Ovary (tissue), 9 donors: ENCODE measurements around the gene ARHGAP21. TPM values are rescaled to one million over a fixed set of nuclear protein-coding genes. Genes with fewer than 3 reads are reported as not detected.

ENCODE experiments used
- DNase-seq, 5 donors: peaks; one replicate each; pipeline ENCODE4 v3.0.0-alpha.2; 2019 to 2020
- H3K27ac ChIP-seq, 2 donors: fragments of 200-600 bp; one replicate each; pipeline versions ENCODE4 v1.5.1 to v1.8.0; 2019 to 2022
- H3K27me3 ChIP-seq: fragments of 200-600 bp; one replicate; pipeline ENCODE4 v1.8.0; 2022
- H3K36me3 ChIP-seq: fragments of 200-600 bp; sonication (generic); one replicate; pipeline ENCODE4 v1.5.1; 2019
- H3K4me1 ChIP-seq: one replicate; pipeline ENCODE4 v1.8.1; 2013; ENCODE audit warnings: mild to moderate bottlenecking, moderate library complexity; ENCODE audit not compliant: insufficient read depth
- H3K4me3 ChIP-seq: fragments of 200-600 bp; sonication (generic); one replicate; pipeline ENCODE4 v1.5.1; 2017
- H3K9me3 ChIP-seq, 2 donors: fragments of 200-600 bp in 1 of 2; sonication (generic) in 1 of 2; one replicate each; pipeline versions ENCODE4 v1.5.1 to v1.8.1; 2013 to 2019; ENCODE audit warnings: mild to moderate bottlenecking in 1 of 2, moderate library complexity in 1 of 2
- EP300 ChIP-seq: sonication (generic); formaldehyde crosslinking; IDR thresholded peaks from one replicate; pipeline ENCODE4 v1.6.1; 2017; ENCODE audit warnings: antibody characterized with exemption
- POLR2A ChIP-seq: fragments of 450-650 bp; IDR thresholded peaks from one replicate; pipeline ENCODE4 v1.6.1; 2017; ENCODE audit warnings: antibody characterized with exemption, mild to moderate bottlenecking, moderate library complexity
- WGBS, 3 donors: extraction: QIAGEN DNeasy Blood & Tissue Kit in 1 of 3; methylation state at CpG; one replicate each; pipeline versions ENCODE4 v1.1.5 to v1.1.7; 2013 to 2017; 5-methylcytosine and 5-hydroxymethylcytosine counted together
- intact Hi-C, 4 donors: fragments of 100-400 bp; cut with DNase I; formaldehyde crosslinking; loops; one replicate each; pipeline versions ENCODE4 v1.11.0 to v1.15.1; 2022 to 2023
- polyA plus RNA-seq, 2 donors: library from polyadenylated mRNA; stranded (reverse); fragments of 200-250 nt in 1 of 2; fragments of 350-450 nt in 1 of 2; fragmentation: Illumina TruSeq in 1 of 2; extraction: RNeasy Lipid Tissue Mini Kit (QIAGEN cat#74804) in 1 of 2; gene quantifications; one replicate each; pipeline ENCODE4 v1.2.3, GENCODE V29; 2013 to 2014
- total RNA-seq, 7 donors: library from RNA; depleted of rRNA in 2 of 7; stranded (reverse); fragments of >200 nt in 2 of 7; fragmentation: NEBNext Ultra II Directional in 3 of 7; extraction: Animal tissue kit (Norgen Biotek cat#: 25700) in 3 of 7; gene quantifications; one replicate each; pipeline versions ENCODE4 v1.1.0 to v1.2.4, GENCODE V29; 2016 to 2023
- TF ChIP-seq, protein P1 (sequence below), 3 donors: fragments of 450-650 bp in 2 of 3; fragments of 200-600 bp in 1 of 3; IDR thresholded peaks; one replicate each; pipeline versions ENCODE4 v1.5.1 to v1.8.0; 2016 to 2022; ENCODE audit warnings: antibody characterized with exemption in 3 of 3, mild to moderate bottlenecking in 1 of 3
- donor health status: DM: no; HTN: no; CAD: no; lungs with moderate emphysema.
- donor health status: DM: no; HTN: no; CAD: no.
- donor health status: Bipolar disorder and iron deficiency.
- donor health status: DM: yes; HTN: yes; CAD: no.
- donor health status: DM: no; HTN: no; CAD: no.
- donor health status: DM: yes; HTN: yes; CAD: no.

ARHGAP21 gene
- total and polyA plus RNA-seq, 9 donors: 36.3 to 166 (median 82.6) TPM

- Histone ChIP-seq H3K4me1 (no peaks in the 10 kb centered on the region), H3K27ac (peak overlapping the region; percentile 94 to 98), H3K4me3 (peak overlapping the region; percentile 65), H3K27me3 (no peaks in the 10 kb centered on the region), H3K36me3 (no peaks in the 10 kb centered on the region), H3K9me3 (no peaks in the 10 kb centered on the region)
- DNase-seq: peak; percentile 97 to 98 (median 97)
- 2% methylated on average over 48 to 52 of the region's 52 CpGs for WGBS, 3 donors
- intact Hi-C loops: loop anchor here in 3 of 4 donors (5.0 to 10.0 kb wide), 2 partner anchors 228 to 230 kb away; partner anchors contain the start of gene PRTFDC1 (in 3 of the 3)
- TF ChIP-seq POLR2A (peak; percentile 86), EP300 (no peak)
- TF ChIP-seq, protein P1, sequence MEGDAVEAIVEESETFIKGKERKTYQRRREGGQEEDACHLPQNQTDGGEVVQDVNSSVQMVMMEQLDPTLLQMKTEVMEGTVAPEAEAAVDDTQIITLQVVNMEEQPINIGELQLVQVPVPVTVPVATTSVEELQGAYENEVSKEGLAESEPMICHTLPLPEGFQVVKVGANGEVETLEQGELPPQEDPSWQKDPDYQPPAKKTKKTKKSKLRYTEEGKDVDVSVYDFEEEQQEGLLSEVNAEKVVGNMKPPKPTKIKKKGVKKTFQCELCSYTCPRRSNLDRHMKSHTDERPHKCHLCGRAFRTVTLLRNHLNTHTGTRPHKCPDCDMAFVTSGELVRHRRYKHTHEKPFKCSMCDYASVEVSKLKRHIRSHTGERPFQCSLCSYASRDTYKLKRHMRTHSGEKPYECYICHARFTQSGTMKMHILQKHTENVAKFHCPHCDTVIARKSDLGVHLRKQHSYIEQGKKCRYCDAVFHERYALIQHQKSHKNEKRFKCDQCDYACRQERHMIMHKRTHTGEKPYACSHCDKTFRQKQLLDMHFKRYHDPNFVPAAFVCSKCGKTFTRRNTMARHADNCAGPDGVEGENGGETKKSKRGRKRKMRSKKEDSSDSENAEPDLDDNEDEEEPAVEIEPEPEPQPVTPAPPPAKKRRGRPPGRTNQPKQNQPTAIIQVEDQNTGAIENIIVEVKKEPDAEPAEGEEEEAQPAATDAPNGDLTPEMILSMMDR (IDR thresholded peaks at IDR 0.05): peak in 1 of 3 donors; percentile 9
These were observed 918 bp upstream of the ARHGAP21 start for GRCh38 chr10:24724381-24725228.

DNA sequence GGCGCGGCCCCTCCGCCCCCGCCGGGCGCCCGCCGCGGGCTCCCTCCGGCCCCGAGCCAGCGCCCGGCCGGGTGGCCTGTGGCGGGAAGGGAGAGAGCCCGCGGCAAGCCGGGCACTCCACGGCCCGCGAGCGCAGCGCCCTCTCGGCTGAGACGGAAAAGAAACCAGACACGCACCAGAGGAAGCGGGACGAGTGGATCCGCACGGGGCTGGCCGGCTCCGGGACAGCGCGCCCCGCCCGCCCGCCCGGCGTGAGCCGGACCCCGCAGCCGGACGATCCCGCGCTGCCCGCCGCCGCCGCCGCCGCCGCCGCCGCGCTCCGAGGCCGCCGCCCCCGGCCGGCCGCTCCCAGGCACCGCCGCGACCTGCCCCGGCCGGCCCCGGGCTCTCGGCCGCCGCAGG, 300 bp downstream of the ARHGAP21 start:
- peak in 3 of 5 donors; percentile 39 to 71 (median 58) for DNase-seq
- Histone ChIP-seq H3K4me1 (no peaks in the 10 kb centered on the region), H3K27me3 (no peaks in the 10 kb centered on the region), H3K27ac (peak overlapping the region; percentile 98), H3K36me3 (no peaks in the 10 kb centered on the region), H3K4me3 (peak overlapping the region; percentile 65), H3K9me3 (no peaks in the 10 kb centered on the region)
- no peak for TF ChIP-seq EP300
- TF ChIP-seq, protein P1 (IDR thresholded peaks at IDR 0.05): no peak
- no peak for TF ChIP-seq POLR2A
- 0 to 1% methylated on average over 27 to 69 of the region's 70 CpGs; no CpG with 5 or more reads in 1 of the 3 donors for WGBS, 3 donors
- intact Hi-C loops: loop anchor here in 3 of 4 donors (5.0 to 10.0 kb wide), 2 partner anchors 229 to 231 kb away; partner anchors contain the start of gene PRTFDC1 (in 3 of the 3)

GRCh38 chr10:24722676-24723385, 856 bp downstream of the ARHGAP21 start:
- Histone ChIP-seq H3K27me3 (no peaks in the 10 kb centered on the region), H3K36me3 (no peaks in the 10 kb centered on the region), H3K9me3 (no peaks in the 10 kb centered on the region), H3K4me1 (peaks cover 5% of the 10 kb centered on the region), H3K27ac (peak overlapping the region; percentile 98), H3K4me3 (peak overlapping the region; percentile 65)
- 0 to 1% (median 0%) methylated on average over 21 to 84 of the region's 84 CpGs for WGBS, 3 donors
- intact Hi-C loops: loop anchor here in 3 of 4 donors (5.0 to 10.0 kb wide), 2 partner anchors 229 to 232 kb away; partner anchors contain the start of gene PRTFDC1 (in 3 of the 3)
- DNase-seq: peak; percentile 53 to 76 (median 65)
- TF ChIP-seq EP300 (no peak), POLR2A (no peak)
- TF ChIP-seq, protein P1 (IDR thresholded peaks at IDR 0.05): no peak

DNA sequence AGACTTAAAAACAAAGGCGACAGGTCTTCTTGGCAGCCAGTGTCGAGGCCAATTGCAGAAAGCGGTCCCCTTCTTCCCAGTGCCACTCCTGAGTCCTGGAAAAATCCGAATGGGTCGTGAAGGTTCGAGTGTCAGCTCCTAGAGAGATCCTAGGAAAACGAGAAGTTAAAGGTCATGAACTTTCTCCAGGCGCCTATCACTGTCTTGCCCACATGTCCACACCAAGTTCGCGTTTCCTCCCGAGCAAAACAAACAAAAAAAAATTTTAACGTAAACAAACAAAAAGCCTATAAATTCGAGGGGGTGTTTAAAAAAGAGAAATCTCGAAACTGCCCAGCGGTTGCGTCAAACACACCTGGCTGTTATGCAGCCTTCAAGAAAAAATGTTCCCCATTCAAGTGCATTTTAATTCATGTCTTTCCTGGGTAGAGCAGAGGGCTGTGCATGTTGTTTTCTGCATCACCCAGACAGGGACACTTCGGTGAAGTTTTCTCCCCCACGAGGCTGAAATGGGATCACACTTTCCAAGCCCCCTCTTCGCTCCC, 1.5 kb downstream of the ARHGAP21 start:
- intact Hi-C loops: loop anchor here in 3 of 4 donors (5.0 to 10.0 kb wide), 2 partner anchors 230 to 233 kb away; partner anchors contain the start of gene PRTFDC1 (in 3 of the 3)
- WGBS, 3 donors: 2 to 5% (median 5%) methylated on average over 19 of the region's 19 CpGs

More for the DNA sequence above, 1.5 kb downstream of the ARHGAP21 start:
- Histone ChIP-seq H3K27me3 (no peaks in the 10 kb centered on the region), H3K36me3 (no peaks in the 10 kb centered on the region), H3K4me3 (peak overlapping the region; percentile 65), H3K4me1 (peaks cover 8% of the 10 kb centered on the region), H3K27ac (peak overlapping the region; percentile 98), H3K9me3 (no peaks in the 10 kb centered on the region)
- DNase-seq: no peak
- TF ChIP-seq POLR2A (no peak), EP300 (no peak)
- TF ChIP-seq, protein P1 (IDR thresholded peaks at IDR 0.05): no peak
